HAP-1 (cell line): ENCODE results near the gene MMEL1.
"Not testable (repeated sequence)": the region's sequence is repeated elsewhere in the genome, so short reads cannot be mapped to it uniquely, and the experiment has no call there.

Source experiments
- DNase-seq, 2 experiments: peaks; one replicate each; pipeline ENCODE4 v3.0.0-alpha.2; 2016 to 2020; ENCODE audit warnings: low spot score in 2 of 2
- H3K27me3 ChIP-seq: fragments of 250-450 bp; sonication (Bioruptor Pico); 2 replicates; pipeline ENCODE4 v1.5.1; 2020; ENCODE audit warnings: low read depth, mild to moderate bottlenecking, moderate library complexity
- H3K36me3 ChIP-seq: fragments of 250-450 bp; sonication (Bioruptor Pico); replicated peaks from 2 replicates; pipeline ENCODE4 v1.5.1; 2020; ENCODE audit warnings: mild to moderate bottlenecking
- H3K4me1 ChIP-seq: fragments of 250-450 bp; sonication (Bioruptor Pico); 2 replicates; pipeline ENCODE4 v1.5.1; 2020; ENCODE audit warnings: mild to moderate bottlenecking
- H3K4me3 ChIP-seq: fragments of 250-450 bp; sonication (Bioruptor Pico); 2 replicates; pipeline ENCODE4 v1.5.1; 2020; ENCODE audit warnings: mild to moderate bottlenecking, moderate library complexity
- H3K9me3 ChIP-seq: fragments of 250-450 bp; sonication (Bioruptor Pico); 2 replicates; pipeline ENCODE4 v1.5.1; 2020; ENCODE audit warnings: mild to moderate bottlenecking, moderate library complexity
- in situ Hi-C: fragments of 300-500 bp; cut with MboI; formaldehyde crosslinking; loops from 3 replicates; pipeline ENCODE4 v1.14.3; 2020; ENCODE audit warnings: low sequenced_read_pairs, inconsistent platforms, mixed read lengths

MMEL1 gene

GRCh38 chr1:2583331-2583791 lies 49.5 kb downstream of the MMEL1 start:
- no peak for DNase-seq
- in situ Hi-C loops = loop anchor here (10.0 kb wide), 1 partner anchor 169 kb away; the partner anchor contains the start of gene PEX10
- Histone ChIP-seq H3K4me1 (peaks cover 2% of the 10 kb centered on the region; the same call in 1 of the 2 replicates), H3K9me3 (no peaks in the 10 kb centered on the region), H3K27me3 (peaks cover 11% of the 10 kb centered on the region; the same call in 1 of the 2 replicates), H3K36me3 (no peaks in the 10 kb centered on the region), H3K4me3 (no peak overlapping the region)

- Histone ChIP-seq H3K4me3 (no peak overlapping the region), H3K4me1 (peaks cover under 1% of the 10 kb centered on the region; the same call in 1 of the 2 replicates), H3K36me3 (no peaks in the 10 kb centered on the region), H3K27me3 (peaks cover 11% of the 10 kb centered on the region; the same call in 1 of the 2 replicates), H3K9me3 (no peaks in the 10 kb centered on the region)
- no peak for DNase-seq
- in situ Hi-C loops = loop anchor here (10.0 kb wide), 1 partner anchor 168 kb away; the partner anchor contains the start of gene PEX10
Measured at GRCh38 chr1:2582391-2582790, 50.4 kb downstream of the MMEL1 start.

- H3K4me1 ChIP-seq = no peaks in the 10 kb centered on the region
- DNase-seq = no peak
- H3K27me3 ChIP-seq = peaks cover 11% of the 10 kb centered on the region; the same call in 1 of the 2 replicates
- in situ Hi-C loops = loop anchor here (10.0 kb wide), 1 partner anchor 166 kb away; the partner anchor contains the start of gene PEX10
- H3K4me3 ChIP-seq = no peak overlapping the region
- H3K9me3 ChIP-seq = no peaks in the 10 kb centered on the region
- no peaks in the 10 kb centered on the region for H3K36me3 ChIP-seq
Measured at GRCh38 chr1:2580691-2581090, 52.1 kb downstream of the MMEL1 start.

GRCh38 chr1:2578758-2579118 lies 54.1 kb downstream of the MMEL1 start:
- in situ Hi-C loops = no loop called here
- H3K36me3 ChIP-seq = no peaks in the 10 kb centered on the region
- 0 out of 2 replicates have a peak, but pooled peaks cover 3% of the 10 kb centered on the region for H3K9me3 ChIP-seq
- DNase-seq = no peak
- no peaks in the 10 kb centered on the region for H3K4me1 ChIP-seq
- H3K27me3 ChIP-seq = peaks cover 16% of the 10 kb centered on the region
- no peak overlapping the region for H3K4me3 ChIP-seq

GRCh38 chr1:2577565-2578075 lies 55.2 kb downstream of the MMEL1 start:
- in situ Hi-C loops, H3K4me1 ChIP-seq: not testable (repeated sequence)

DNA sequence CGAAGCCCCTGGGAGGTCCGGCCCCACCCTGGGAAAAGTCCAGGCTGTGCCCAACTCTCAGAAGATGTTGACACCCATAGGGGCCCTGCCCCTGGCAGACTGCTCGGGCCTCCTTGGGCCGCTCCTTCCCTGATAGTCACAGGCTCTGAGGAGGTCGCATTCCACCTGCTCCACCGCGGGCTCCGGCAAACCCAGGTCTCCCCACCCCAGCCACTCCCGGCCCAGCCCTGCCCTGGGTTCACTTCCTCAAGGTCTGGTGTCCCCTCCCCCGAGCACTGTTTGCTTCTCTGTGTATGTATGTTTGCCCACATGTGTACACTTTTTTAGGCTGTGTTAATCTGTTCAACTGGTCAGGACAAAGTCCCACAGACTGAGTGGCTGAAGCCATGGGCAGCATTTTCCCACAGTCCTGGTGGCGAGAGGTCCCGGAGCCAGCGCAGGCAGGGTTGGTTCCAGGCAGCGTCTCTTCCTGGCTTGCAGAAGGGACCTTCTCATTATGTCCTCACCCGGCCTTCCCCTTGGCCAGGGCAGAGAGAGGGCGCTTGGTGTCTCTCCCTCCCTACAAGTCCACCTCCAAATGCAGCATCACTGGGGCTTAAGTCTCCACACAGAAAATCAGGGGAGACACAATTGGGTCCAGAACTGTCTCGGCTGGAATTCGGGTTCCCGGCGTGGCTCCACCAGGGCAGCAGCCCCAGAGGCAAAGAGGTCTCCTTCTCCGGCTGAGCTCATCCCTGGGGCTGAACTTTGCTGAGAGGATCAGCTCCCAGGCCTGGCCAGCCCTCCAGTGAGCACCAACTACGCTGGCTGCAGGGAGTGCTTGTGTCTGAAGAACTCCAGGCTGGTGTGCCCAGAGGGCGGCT lies 56.8 kb downstream of the MMEL1 start:
- H3K4me3 ChIP-seq = no peak overlapping the region
- in situ Hi-C loops = no loop called here
- H3K27me3 ChIP-seq = peaks cover 9% of the 10 kb centered on the region; the same call in 1 of the 2 replicates
- no peaks in the 10 kb centered on the region for H3K4me1 ChIP-seq
- no peaks in the 10 kb centered on the region for H3K36me3 ChIP-seq
- 0 out of 2 replicates have a peak, but pooled peaks cover 8% of the 10 kb centered on the region for H3K9me3 ChIP-seq
- DNase-seq = no peak

More at GRCh38 chr1:2577565-2578075, 55.2 kb downstream of the MMEL1 start:
- H3K36me3 ChIP-seq, DNase-seq, H3K9me3 ChIP-seq, H3K4me3 ChIP-seq: not testable (repeated sequence)
- H3K27me3 ChIP-seq = peaks cover 17% of the 10 kb centered on the region

DNA sequence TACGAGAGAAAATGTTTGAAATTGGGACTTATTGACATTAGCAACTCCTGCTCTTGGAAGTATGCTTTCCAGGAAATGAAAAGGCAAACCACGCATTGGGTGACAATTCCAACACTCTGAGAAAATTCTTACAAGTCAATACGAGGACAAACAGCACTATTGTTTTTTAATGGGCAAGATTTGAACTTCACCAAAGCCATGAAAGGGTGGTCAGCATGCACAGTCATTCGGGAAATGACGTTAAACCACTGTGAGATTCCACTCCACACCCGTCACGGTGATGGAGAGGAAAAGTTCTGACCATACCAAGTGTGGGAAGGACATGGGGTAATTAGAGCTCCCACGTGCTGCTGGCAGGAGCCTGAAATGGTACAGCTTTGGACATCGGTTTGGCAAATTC lies 58.5 kb downstream of the MMEL1 start:
- Histone ChIP-seq H3K4me1 (no peaks in the 10 kb centered on the region), H3K36me3 (no peaks in the 10 kb centered on the region), H3K4me3 (no peak overlapping the region), H3K9me3 (0 out of 2 replicates have a peak, but pooled peaks cover 8% of the 10 kb centered on the region), H3K27me3 (peaks cover 7% of the 10 kb centered on the region; the same call in 1 of the 2 replicates)
- in situ Hi-C loops = no loop called here
- no peak for DNase-seq

DNA sequence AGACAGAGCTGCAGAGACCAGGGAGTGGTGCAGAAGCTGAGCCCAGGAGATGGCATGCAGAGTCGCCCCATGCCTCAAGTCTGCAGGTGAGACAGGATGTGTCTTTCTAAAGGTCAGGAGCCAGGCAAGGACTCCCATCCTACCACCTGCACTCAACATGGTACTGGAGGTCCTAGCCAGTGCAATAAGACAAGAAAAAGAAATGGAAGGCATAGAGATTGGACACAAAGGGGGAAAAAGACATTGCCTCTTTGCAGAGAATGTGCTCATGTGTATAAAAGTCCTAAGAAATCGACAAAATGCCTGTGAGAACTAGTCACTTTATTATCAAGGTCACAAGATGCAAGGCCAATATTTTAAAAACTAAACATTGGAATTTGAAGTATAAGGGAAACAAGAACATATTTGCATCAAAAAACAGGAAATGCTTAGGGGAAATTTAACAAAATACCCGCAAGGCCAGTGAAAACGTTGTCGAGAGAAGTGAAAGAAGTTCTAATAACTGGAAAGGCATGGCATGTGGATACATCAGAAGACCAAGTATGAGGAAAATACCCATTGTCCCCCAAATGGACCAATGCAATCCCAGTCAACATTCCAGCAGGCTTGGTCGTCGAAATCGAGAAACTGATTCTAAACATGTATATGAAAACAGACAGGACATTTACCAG lies 59.4 kb downstream of the MMEL1 start:
- Histone ChIP-seq H3K27me3 (peaks cover 7% of the 10 kb centered on the region; the same call in 1 of the 2 replicates), H3K9me3 (0 out of 2 replicates have a peak, but pooled peaks cover 8% of the 10 kb centered on the region), H3K4me1 (no peaks in the 10 kb centered on the region), H3K36me3 (no peaks in the 10 kb centered on the region), H3K4me3 (no peak overlapping the region)
- in situ Hi-C loops = no loop called here
- DNase-seq = no peak

- in situ Hi-C loops = no loop called here
Measured at GRCh38 chr1:2571348-2571747, 61.5 kb downstream of the MMEL1 start.

DNA sequence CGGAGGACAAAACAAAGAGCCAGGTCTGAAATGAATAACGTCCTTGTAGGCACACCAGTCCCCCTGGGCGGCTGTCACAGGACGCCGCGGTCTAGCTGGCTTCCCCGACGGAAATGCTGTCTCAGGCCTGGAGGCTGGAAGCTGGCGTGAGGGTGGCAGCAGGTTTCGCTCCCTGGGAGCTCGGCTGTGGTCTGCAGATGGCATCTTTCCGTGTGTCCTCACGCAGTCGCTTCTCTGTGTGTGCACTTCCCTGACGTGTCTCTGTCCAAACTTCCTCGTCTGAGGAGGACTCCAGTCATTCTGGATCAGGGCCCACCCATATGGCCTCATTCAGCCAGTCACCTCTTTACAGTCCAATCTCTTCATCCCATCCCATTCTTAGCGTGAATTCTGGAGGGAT lies 62.5 kb downstream of the MMEL1 start:
- H3K9me3 ChIP-seq = 0 out of 2 replicates have a peak, but pooled peaks cover 8% of the 10 kb centered on the region
- H3K4me1 ChIP-seq = no peaks in the 10 kb centered on the region
- H3K27me3 ChIP-seq = peaks cover 7% of the 10 kb centered on the region; the same call in 1 of the 2 replicates
- no peaks in the 10 kb centered on the region for H3K36me3 ChIP-seq
- DNase-seq = no peak
- in situ Hi-C loops = no loop called here
- H3K4me3 ChIP-seq = no peak overlapping the region

More at GRCh38 chr1:2571348-2571747, 61.5 kb downstream of the MMEL1 start:
- no peak for DNase-seq
- Histone ChIP-seq H3K27me3 (peaks cover 7% of the 10 kb centered on the region; the same call in 1 of the 2 replicates), H3K9me3 (0 out of 2 replicates have a peak, but pooled peaks cover 8% of the 10 kb centered on the region), H3K4me1 (no peaks in the 10 kb centered on the region), H3K36me3 (no peaks in the 10 kb centered on the region), H3K4me3 (no peak overlapping the region)

GRCh38 chr1:2569703-2570102 lies 63.1 kb downstream of the MMEL1 start:
- H3K9me3 ChIP-seq, DNase-seq, H3K4me1 ChIP-seq, H3K4me3 ChIP-seq, in situ Hi-C loops, H3K36me3 ChIP-seq, H3K27me3 ChIP-seq: not testable (repeated sequence)

DNA sequence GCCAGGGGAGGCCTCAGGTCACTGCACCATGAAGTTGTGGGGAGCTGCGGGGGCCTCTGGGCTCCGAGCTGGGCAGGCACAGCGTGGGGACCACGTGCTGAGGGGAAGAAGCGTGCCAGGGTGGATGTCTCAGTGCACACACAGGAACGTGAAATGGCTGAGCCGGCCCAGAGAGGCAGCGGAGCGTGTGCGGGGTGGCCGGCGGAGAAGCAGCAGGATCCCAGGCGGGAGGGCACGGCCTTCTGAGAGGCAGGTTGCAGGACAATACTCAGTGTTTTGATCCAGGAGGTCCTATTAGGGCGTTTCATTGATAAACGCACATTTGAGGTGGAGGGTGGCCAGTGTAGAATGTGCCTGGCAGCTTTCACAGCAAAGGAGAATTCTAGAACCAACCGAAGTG lies 63.8 kb downstream of the MMEL1 start:
- in situ Hi-C loops = no loop called here
- DNase-seq = no peak

GRCh38 chr1:2568187-2568816 lies 64.5 kb downstream of the MMEL1 start:
- H3K36me3 ChIP-seq, H3K9me3 ChIP-seq, DNase-seq, in situ Hi-C loops, H3K4me1 ChIP-seq, H3K4me3 ChIP-seq, H3K27me3 ChIP-seq: not testable (repeated sequence)

More for the DNA sequence above, 63.8 kb downstream of the MMEL1 start:
- H3K4me3 ChIP-seq = no peak overlapping the region
- H3K9me3 ChIP-seq = 0 out of 2 replicates have a peak, but pooled peaks cover 8% of the 10 kb centered on the region
- peaks cover 5% of the 10 kb centered on the region; the same call in 1 of the 2 replicates for H3K27me3 ChIP-seq
- H3K4me1 ChIP-seq = no peaks in the 10 kb centered on the region
- no peaks in the 10 kb centered on the region for H3K36me3 ChIP-seq
